Breast epithelium (tissue), 3 donors: ENCODE data around the gene KDM5B.

Source experiments
- CTCF ChIP-seq, 3 donors: fragments of 450-650 bp; IDR thresholded peaks; one replicate each; pipeline ENCODE4 v1.5.1; 2016 to 2017; ENCODE audit warnings: antibody characterized with exemption in 3 of 3, mild to moderate bottlenecking in 3 of 3, moderate library complexity in 3 of 3
- POLR2A ChIP-seq: fragments of 450-650 bp; IDR thresholded peaks from one replicate; pipeline ENCODE4 v1.6.1; 2016; ENCODE audit warnings: antibody characterized with exemption, mild to moderate bottlenecking, moderate library complexity
- POLR2AphosphoS5 ChIP-seq, 3 donors: sonication (generic); formaldehyde crosslinking; IDR thresholded peaks; one replicate each; pipeline ENCODE4 v1.6.1; 2017; ENCODE audit warnings: antibody characterized with exemption in 3 of 3

- TF ChIP-seq CTCF (IDR thresholded peaks at IDR 0.05) (no peak), POLR2A (no peak), POLR2AphosphoS5 (IDR thresholded peaks at IDR 0.05) (no peak)
Measured at GRCh38 chr1:202756391-202756790, 51.8 kb downstream of the KDM5B start.
